Stimulated activated CD4-positive, alpha-beta T cell treated with anti-CD3 and anti-CD28 coated beads, TNF-alpha, amount 100 ng/mL, for 4 hours (primary cell): ENCODE results near the gene PRKCE.

Experiments used
- DNase-seq, 3 experiments: peaks; one replicate each; pipeline ENCODE4 v3.0.0-alpha.2; 2020; ENCODE audit warnings: low read depth in 3 of 3

The PRKCE gene

GRCh38 chr2:45725731-45726130 lies 74.3 kb downstream of the PRKCE start:
- no peak for DNase-seq

- DNase-seq = no peak
Observed at GRCh38 chr2:45726188-45726587, 74.7 kb downstream of the PRKCE start.

- no peak for DNase-seq
Observed at GRCh38 chr2:45728458-45728942, 77.0 kb downstream of the PRKCE start.

GRCh38 chr2:45729753-45730512 lies 78.5 kb downstream of the PRKCE start:
- DNase-seq = no peak

GRCh38 chr2:45731141-45731540 lies 79.7 kb downstream of the PRKCE start:
- no peak for DNase-seq

GRCh38 chr2:45732436-45732835 lies 81.0 kb downstream of the PRKCE start:
- no peak for DNase-seq

GRCh38 chr2:45732946-45733345 lies 81.5 kb downstream of the PRKCE start:
- no peak for DNase-seq

- no peak for DNase-seq
Observed at GRCh38 chr2:45734336-45734735, 82.9 kb downstream of the PRKCE start.

- no peak for DNase-seq
Observed at GRCh38 chr2:45734952-45735351, 83.5 kb downstream of the PRKCE start.

GRCh38 chr2:45736757-45737704 lies 85.6 kb downstream of the PRKCE start:
- DNase-seq = no peak

GRCh38 chr2:45739796-45740485 lies 88.5 kb downstream of the PRKCE start:
- no peak for DNase-seq

GRCh38 chr2:45741161-45741850 lies 89.8 kb downstream of the PRKCE start:
- no peak for DNase-seq

GRCh38 chr2:45743531-45744396 lies 92.3 kb downstream of the PRKCE start:
- DNase-seq = no peak

- DNase-seq = no peak
Observed at GRCh38 chr2:45745231-45745630, 93.8 kb downstream of the PRKCE start.

GRCh38 chr2:45746888-45747287 lies 95.4 kb downstream of the PRKCE start:
- DNase-seq = no peak

GRCh38 chr2:45747363-45747762 lies 95.9 kb downstream of the PRKCE start:
- no peak for DNase-seq

- no peak for DNase-seq
Observed at GRCh38 chr2:45748239-45748638, 96.8 kb downstream of the PRKCE start.

GRCh38 chr2:45750001-45750400 lies 98.5 kb downstream of the PRKCE start:
- DNase-seq = no peak

GRCh38 chr2:45750484-45750883 lies 99.0 kb downstream of the PRKCE start:
- DNase-seq = no peak

GRCh38 chr2:45753381-45753780 lies 101.9 kb downstream of the PRKCE start:
- no peak for DNase-seq
